Measurements from ENCODE around the gene HSD17B14. TPM values are rescaled to one million over a fixed set of nuclear protein-coding genes. Genes with fewer than 3 reads are reported as not detected.
A peak's percentile ranks its signal among the peaks of the same experiment; 100 is the strongest.

Gene HSD17B14
- total RNA-seq, 1 experiment from 2014 or later: 11.2 TPM

DNA sequence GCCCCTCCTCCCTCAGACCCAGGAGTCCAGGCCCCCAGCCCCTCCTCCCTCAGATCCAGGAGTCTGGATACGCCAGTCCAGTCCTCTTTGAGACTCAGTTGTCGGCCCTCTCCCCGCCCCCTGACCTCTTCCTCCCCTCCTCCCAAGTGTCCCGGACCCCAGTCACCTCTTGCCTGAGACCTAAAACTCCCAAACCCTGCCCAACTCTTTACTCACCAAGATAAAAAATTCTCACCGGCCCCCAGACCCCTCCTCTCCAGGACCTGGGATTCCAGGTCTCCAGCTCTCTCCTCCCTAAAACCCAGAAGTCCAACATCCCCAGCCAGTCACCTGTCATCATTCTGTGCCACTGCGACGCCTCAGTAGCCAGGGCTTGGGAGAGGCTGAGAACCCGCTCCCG, 1.4 kb upstream of the HSD17B14 start:
- TF ChIP-seq, protein P1, sequence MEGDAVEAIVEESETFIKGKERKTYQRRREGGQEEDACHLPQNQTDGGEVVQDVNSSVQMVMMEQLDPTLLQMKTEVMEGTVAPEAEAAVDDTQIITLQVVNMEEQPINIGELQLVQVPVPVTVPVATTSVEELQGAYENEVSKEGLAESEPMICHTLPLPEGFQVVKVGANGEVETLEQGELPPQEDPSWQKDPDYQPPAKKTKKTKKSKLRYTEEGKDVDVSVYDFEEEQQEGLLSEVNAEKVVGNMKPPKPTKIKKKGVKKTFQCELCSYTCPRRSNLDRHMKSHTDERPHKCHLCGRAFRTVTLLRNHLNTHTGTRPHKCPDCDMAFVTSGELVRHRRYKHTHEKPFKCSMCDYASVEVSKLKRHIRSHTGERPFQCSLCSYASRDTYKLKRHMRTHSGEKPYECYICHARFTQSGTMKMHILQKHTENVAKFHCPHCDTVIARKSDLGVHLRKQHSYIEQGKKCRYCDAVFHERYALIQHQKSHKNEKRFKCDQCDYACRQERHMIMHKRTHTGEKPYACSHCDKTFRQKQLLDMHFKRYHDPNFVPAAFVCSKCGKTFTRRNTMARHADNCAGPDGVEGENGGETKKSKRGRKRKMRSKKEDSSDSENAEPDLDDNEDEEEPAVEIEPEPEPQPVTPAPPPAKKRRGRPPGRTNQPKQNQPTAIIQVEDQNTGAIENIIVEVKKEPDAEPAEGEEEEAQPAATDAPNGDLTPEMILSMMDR (conservative IDR thresholded peaks at IDR 0.05): no peak
- Histone ChIP-seq H4K8ac (replicated peaks; ENCODE audit: insufficient read length, low read depth, low read length) (no peak overlapping the region), H3K79me2 (ENCODE audit: insufficient read depth, low read length) (no peaks in the 10 kb centered on the region), H2BK5ac (ENCODE audit: insufficient read length, low read length) (no peak overlapping the region), H3K9ac (ENCODE audit: extremely low read depth, insufficient read length, low read length) (no peak overlapping the region), H3K14ac (ENCODE audit: insufficient read depth, low read length) (no peak overlapping the region), H3K56ac (ENCODE audit: insufficient read length, low read depth, low read length) (no peak overlapping the region), H3K9me3 (ENCODE audit: control insufficient read depth, low read depth, low read length) (no peaks in the 10 kb centered on the region), H3K18ac (ENCODE audit: insufficient read length, low read depth, low read length) (no peak overlapping the region), H3K4me2 (ENCODE audit: insufficient read depth, insufficient read length, low read length) (peak overlapping the region; percentile 75), H3K79me1 (ENCODE audit: insufficient read depth, low read depth, low read length, poor library complexity, severe bottlenecking) (no peaks in the 10 kb centered on the region), H4K20me1 (ENCODE audit: control insufficient read depth, insufficient read depth, insufficient read length) (no peaks in the 10 kb centered on the region), H4K91ac (ENCODE audit: insufficient read length, low read depth, low read length) (no peak overlapping the region), H2BK20ac (ENCODE audit: low read depth, low read length, poor library complexity, severe bottlenecking) (no peak overlapping the region), H3K23ac (ENCODE audit: insufficient read length, low read depth, low read length) (no peak overlapping the region), H3K27me3 (ENCODE audit: insufficient read depth, low read length) (no peaks in the 10 kb centered on the region), H2BK15ac (ENCODE audit: low read depth, low read length) (no peak overlapping the region), H2AFZ (ENCODE audit: low read length) (no peak overlapping the region), H4K5ac (ENCODE audit: insufficient read length, low read depth, low read length) (no peak overlapping the region), H3K23me2 (ENCODE audit: insufficient read length, low read depth, low read length, poor library complexity, severe bottlenecking) (peaks cover 8% of the 10 kb centered on the region), H3K27ac (ENCODE audit: insufficient read length, low read depth, low read length) (no peak overlapping the region), H2AK5ac (ENCODE audit: insufficient read length, low read length) (no peak overlapping the region), H3T11ph (ENCODE audit: low read length) (no peak overlapping the region), H2BK12ac (ENCODE audit: insufficient read length, low read depth, low read length) (no peak overlapping the region), H3K4ac (ENCODE audit: low read depth, low read length) (no peak overlapping the region), H2BK120ac (ENCODE audit: low read depth, low read length, poor library complexity, severe bottlenecking) (no peak overlapping the region), H3K4me1 (ENCODE audit: insufficient read depth, low read length) (peaks cover 2% of the 10 kb centered on the region; the same call in 1 of the 2 replicates)
- Mint-ChIP-seq H3K27ac (peak overlapping the region; percentile 27 to 88 (median 85); a peak in 5 of 7 replicates), H3K27me3 (ENCODE audit: low read depth) (no peaks in the 10 kb centered on the region), H3K4me3 (peak overlapping the region; percentile 78 to 88), H3K9me3 (peaks cover 0 to 2% of the 10 kb centered on the region in 2 experiments; a peak in 1 of 5 replicates), H3K4me1 (peaks cover 17% of the 10 kb centered on the region in 2 experiments), H3K36me3 (ENCODE audit: insufficient read depth in 1 of 3, low read depth in 3 of 3) (peaks cover 4 to 12% (median 9%) of the 10 kb centered on the region in 3 experiments)
- no CpG with 5 or more reads among the region's 9 CpGs for WGBS (ENCODE audit: extremely low coverage, insufficient read length, low lambda C conversion rate)
- DNase-seq: peak; percentile 57

Measured in H9 (cell line).